Left lung (tissue), 10 donors: ENCODE results near the gene UBE2O. TPM values are rescaled to one million over a fixed set of nuclear protein-coding genes. Genes with fewer than 3 reads are reported as not detected.
A peak's percentile ranks its signal among the peaks of the same experiment; 100 is the strongest.

ENCODE experiments used
- ATAC-seq: fragments of 200-7000 bp; cut with Tn5 transposase; one replicate; pipeline ENCODE4 v1.9.1; 2020; ENCODE audit warnings: moderate library complexity
- DNase-seq, 4 donors: peaks; one replicate each; pipeline ENCODE4 v3.0.0-alpha.2; 2013 to 2020
- H3K27ac ChIP-seq, 2 donors: fragments of 200-600 bp; sonication (generic) in 1 of 2; one replicate each; pipeline versions ENCODE4 v1.5.0 to v1.8.0; 2020 to 2021
- H3K27me3 ChIP-seq, 2 donors: fragments of 200-600 bp; sonication (generic) in 1 of 2; one replicate each; pipeline versions ENCODE4 v1.5.0 to v1.8.0; 2020 to 2021
- H3K36me3 ChIP-seq, 2 donors: fragments of 200-600 bp; sonication (generic) in 1 of 2; one replicate each; pipeline versions ENCODE4 v1.5.0 to v1.8.0; 2020 to 2021
- H3K4me1 ChIP-seq, 2 donors: fragments of 200-600 bp; one replicate each; pipeline ENCODE4 v1.8.0; 2021
- H3K4me3 ChIP-seq, 2 donors: fragments of 200-600 bp; sonication (generic) in 1 of 2; one replicate each; pipeline versions ENCODE4 v1.5.0 to v1.8.0; 2020 to 2021; ENCODE audit warnings: mild to moderate bottlenecking in 1 of 2
- H3K9me3 ChIP-seq, 2 donors: fragments of 200-600 bp; sonication (generic) in 1 of 2; one replicate each; pipeline versions ENCODE4 v1.5.0 to v1.8.0; 2020 to 2021
- intact Hi-C, 2 donors: fragments of 100-400 bp; cut with DNase I; formaldehyde crosslinking; loops; one replicate each; pipeline versions ENCODE4 v1.11.2 to v1.14.2; 2022
- polyA plus RNA-seq, 6 donors: library from polyadenylated mRNA; unstranded; fragments of 120-200 nt; gene quantifications; one replicate each; pipeline ENCODE4 v1.2.1, GENCODE V29; 2013; ENCODE audit not compliant: insufficient read length in 6 of 6
- total RNA-seq, 2 donors: library from RNA; stranded (reverse); fragmentation: NEBNext Ultra II Directional; extraction: Animal tissue kit (Norgen Biotek cat#: 25700); gene quantifications; one replicate each; pipeline ENCODE4 v1.2.1, GENCODE V29; 2021
- TF ChIP-seq, protein P1 (sequence below), 2 donors: fragments of 200-600 bp; sonication (generic) in 1 of 2; IDR thresholded peaks; one replicate each; pipeline versions ENCODE4 v1.5.0 to v1.8.0; 2021; ENCODE audit warnings: antibody characterized with exemption in 2 of 2
- donor health status: DM: no; HTN: yes; CAD: no.
- donor health status: DM: no; HTN: no; CAD: no.

The UBE2O gene
- total and polyA plus RNA-seq, 8 donors, result 20.1 to 34.8 (median 27.1) TPM

DNA sequence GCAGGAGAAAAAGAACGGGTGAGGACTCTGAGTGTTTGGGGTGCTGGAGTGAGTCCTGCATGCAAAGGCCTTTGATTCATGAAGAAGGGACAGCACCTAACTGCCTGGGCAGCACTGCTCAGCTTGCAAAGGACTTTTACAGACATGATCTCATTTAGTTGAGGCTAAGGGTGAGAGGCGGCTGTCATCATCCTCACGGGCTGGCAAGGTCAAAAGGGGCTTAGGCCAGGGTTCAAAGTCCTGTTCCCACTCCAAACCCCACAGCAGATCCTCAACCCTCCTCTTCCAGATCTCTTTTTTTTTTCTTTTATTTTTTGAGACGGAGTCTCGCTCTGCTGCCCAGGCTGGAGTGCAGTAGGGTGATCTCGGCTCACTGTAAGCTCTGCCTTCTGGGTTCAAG lies 43.5 kb upstream of the UBE2O start:
- Histone ChIP-seq H3K4me1 (peaks cover 36 to 91% of the 10 kb centered on the region in 2 donors), H3K9me3 (no peaks in the 10 kb centered on the region), H3K27me3 (no peaks in the 10 kb centered on the region), H3K36me3 (peaks cover 0 to 15% of the 10 kb centered on the region in 2 donors), H3K4me3 (no peak overlapping the region), H3K27ac (peak overlapping the region in 1 of 2 donors; percentile 97)
- ATAC-seq, result no peak
- DNase-seq, result no peak
- intact Hi-C loops, result no loop called here
- TF ChIP-seq, protein P1, sequence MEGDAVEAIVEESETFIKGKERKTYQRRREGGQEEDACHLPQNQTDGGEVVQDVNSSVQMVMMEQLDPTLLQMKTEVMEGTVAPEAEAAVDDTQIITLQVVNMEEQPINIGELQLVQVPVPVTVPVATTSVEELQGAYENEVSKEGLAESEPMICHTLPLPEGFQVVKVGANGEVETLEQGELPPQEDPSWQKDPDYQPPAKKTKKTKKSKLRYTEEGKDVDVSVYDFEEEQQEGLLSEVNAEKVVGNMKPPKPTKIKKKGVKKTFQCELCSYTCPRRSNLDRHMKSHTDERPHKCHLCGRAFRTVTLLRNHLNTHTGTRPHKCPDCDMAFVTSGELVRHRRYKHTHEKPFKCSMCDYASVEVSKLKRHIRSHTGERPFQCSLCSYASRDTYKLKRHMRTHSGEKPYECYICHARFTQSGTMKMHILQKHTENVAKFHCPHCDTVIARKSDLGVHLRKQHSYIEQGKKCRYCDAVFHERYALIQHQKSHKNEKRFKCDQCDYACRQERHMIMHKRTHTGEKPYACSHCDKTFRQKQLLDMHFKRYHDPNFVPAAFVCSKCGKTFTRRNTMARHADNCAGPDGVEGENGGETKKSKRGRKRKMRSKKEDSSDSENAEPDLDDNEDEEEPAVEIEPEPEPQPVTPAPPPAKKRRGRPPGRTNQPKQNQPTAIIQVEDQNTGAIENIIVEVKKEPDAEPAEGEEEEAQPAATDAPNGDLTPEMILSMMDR (IDR thresholded peaks at IDR 0.05), result no peak

DNA sequence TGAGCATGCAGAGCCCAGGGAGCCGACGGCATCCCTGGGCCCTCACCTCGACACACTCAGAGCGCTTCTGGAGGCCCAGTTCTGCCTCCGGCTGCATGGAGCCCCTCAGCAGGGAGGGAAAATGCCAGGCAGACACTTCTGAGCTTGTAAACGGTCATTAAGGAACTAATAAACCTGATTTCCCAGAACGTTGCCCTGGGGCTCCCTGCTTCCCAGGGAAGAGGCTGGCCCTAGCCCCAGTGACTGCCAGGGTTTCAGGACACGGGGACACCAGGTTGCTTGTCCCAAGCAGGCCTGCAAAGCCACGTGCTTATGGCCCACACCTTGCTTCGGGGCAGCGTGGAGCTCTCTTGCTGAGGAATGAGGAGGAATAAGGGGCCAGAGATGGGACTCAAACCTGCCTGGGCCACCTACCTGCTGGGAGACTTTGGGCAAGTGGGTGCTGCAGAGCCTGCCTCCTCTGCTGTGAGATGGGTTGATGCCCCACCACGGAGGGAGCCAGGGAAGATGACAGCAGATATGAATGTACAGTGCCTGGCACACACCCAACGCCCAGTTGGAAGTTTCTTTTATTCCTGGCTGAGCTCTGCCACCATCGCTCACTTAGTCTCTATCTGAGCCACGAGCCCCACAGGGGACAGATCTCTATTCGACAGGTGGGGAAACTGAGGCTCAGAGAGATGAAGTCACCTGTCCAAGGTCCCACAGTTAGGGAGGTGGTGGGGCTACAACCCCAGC lies 42.9 kb upstream of the UBE2O start:
- Histone ChIP-seq H3K27me3 (no peaks in the 10 kb centered on the region), H3K4me3 (no peak overlapping the region), H3K36me3 (peaks cover 0 to 15% of the 10 kb centered on the region in 2 donors), H3K9me3 (no peaks in the 10 kb centered on the region), H3K4me1 (peaks cover 36 to 96% of the 10 kb centered on the region in 2 donors), H3K27ac (peak overlapping the region in 1 of 2 donors; percentile 97)
- TF ChIP-seq, protein P1 (IDR thresholded peaks at IDR 0.05), result no peak
- intact Hi-C loops, result no loop called here
- DNase-seq, result no peak
- ATAC-seq, result no peak

DNA sequence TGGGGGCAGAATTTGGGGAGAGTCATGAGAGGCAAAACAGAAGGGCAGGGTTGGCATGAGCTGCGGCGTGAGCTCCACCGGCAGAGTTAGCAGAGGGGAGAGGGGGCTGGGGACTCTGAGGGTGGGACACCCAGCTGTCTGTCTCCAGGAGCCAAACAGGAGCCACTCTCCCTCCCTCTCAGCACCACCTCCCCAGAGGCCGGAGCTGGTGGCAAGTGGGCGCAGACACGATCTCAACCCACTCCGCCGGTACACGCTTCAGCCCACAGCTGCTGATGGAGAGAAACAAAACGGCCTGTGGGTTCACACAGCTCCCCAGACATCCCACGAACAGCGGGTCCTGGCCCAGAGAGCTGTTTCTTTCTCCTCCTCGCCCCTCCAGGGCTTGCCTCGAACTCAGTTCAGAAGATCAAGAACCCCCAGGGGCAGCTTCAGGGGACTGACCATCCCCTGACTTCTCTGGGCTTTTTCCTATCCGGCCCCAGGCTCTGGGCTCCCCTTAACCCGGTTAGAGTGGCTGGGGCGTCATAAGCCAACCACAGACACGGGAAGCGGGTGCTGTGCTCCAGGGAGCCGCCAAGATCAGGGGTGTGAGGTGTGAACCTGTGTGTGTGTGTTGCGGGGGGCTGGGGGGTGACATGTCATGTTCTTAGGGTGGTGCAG lies 40.7 kb upstream of the UBE2O start:
- no peaks in the 10 kb centered on the region for H3K9me3 ChIP-seq
- ATAC-seq, result no peak
- DNase-seq, result no peak
- TF ChIP-seq, protein P1 (IDR thresholded peaks at IDR 0.05), result no peak
- H3K27me3 ChIP-seq, result no peaks in the 10 kb centered on the region
- H3K27ac ChIP-seq, result peak overlapping the region; percentile 80 to 97
- intact Hi-C loops, result no loop called here
- H3K4me3 ChIP-seq, result peak overlapping the region in 1 of 2 donors; percentile 32
- H3K4me1 ChIP-seq, result peaks cover 23 to 97% of the 10 kb centered on the region in 2 donors
- H3K36me3 ChIP-seq, result peaks cover 0 to 15% of the 10 kb centered on the region in 2 donors

DNA sequence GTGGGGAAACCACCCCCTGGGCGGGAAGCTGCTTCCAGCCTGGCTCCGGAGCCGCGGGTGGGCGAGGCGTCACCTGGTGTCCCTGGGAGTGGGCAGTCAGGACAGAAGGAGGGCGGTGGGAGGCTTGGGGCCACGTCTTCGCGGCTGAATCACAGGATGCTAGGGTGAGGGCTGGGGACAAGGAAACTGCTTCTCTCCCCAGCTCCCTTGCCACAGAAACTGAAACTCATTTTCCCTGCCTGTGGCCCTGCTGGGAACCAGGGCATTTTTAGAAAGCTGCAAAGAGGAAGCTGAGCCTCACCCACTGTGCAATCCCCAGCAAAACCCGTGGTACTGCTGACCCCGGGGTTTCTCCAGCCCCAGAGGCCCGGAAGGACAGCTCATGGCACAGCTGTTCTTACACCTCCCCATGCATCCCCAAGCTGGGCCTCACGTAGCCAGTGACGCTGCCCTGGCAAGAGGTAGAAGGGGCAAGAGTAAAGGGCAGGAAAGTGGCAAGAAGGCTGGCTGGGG lies 40.1 kb upstream of the UBE2O start:
- Histone ChIP-seq H3K27me3 (no peaks in the 10 kb centered on the region), H3K27ac (peak overlapping the region; percentile 80 to 97), H3K36me3 (peaks cover 0 to 15% of the 10 kb centered on the region in 2 donors), H3K9me3 (no peaks in the 10 kb centered on the region), H3K4me1 (peaks cover 18 to 93% of the 10 kb centered on the region in 2 donors), H3K4me3 (peak overlapping the region in 1 of 2 donors; percentile 32)
- peak in 2 of 4 donors; percentile 90 to 94 for DNase-seq
- intact Hi-C loops, result no loop called here
- TF ChIP-seq, protein P1 (IDR thresholded peaks at IDR 0.05), result no peak
- peak; percentile 73 for ATAC-seq
